Loucy (cell line): ENCODE measurements around the gene QPCT.

Source experiments
- H2AFZ ChIP-seq: fragments of 200-600 bp; sonication (generic); 2 replicates; pipeline ENCODE4 v1.6.0; 2016; ENCODE audit warnings: antibody characterized with exemption, mild to moderate bottlenecking, low read length, moderate library complexity
- H3F3A ChIP-seq: fragments of 200-600 bp; 2 replicates; pipeline ENCODE4 v1.6.0; 2016; ENCODE audit warnings: antibody characterized with exemption, low read depth, mild to moderate bottlenecking
- H3K27me3 ChIP-seq: fragments of 200-600 bp; sonication (generic); 2 replicates; pipeline ENCODE4 v1.6.1; 2014; ENCODE audit warnings: low read length, mild to moderate bottlenecking; ENCODE audit not compliant: insufficient read depth, poor library complexity, severe bottlenecking
- H3K36me3 ChIP-seq: fragments of 200-600 bp; sonication (generic); 2 replicates; pipeline ENCODE4 v1.6.1; 2016; ENCODE audit warnings: low read length; ENCODE audit not compliant: insufficient read depth
- H3K4me1 ChIP-seq: fragments of 200-600 bp; sonication (generic); 2 replicates; pipeline ENCODE4 v1.5.1; 2014; ENCODE audit warnings: low read length, mild to moderate bottlenecking; ENCODE audit not compliant: insufficient read depth, poor library complexity, severe bottlenecking
- H3K4me2 ChIP-seq: fragments of 200-600 bp; sonication (generic); 2 replicates; pipeline ENCODE4 v1.6.0; 2014; ENCODE audit warnings: antibody characterized with exemption, low read length, low read depth, mild to moderate bottlenecking; ENCODE audit not compliant: poor library complexity, severe bottlenecking
- H3K4me3 ChIP-seq: fragments of 200-600 bp; sonication (generic); 2 replicates; pipeline ENCODE4 v1.5.1; 2014; ENCODE audit warnings: low read length, mild to moderate bottlenecking, mixed read lengths; ENCODE audit not compliant: poor library complexity, severe bottlenecking
- H3K79me2 ChIP-seq: fragments of 200-600 bp; sonication (generic); 2 replicates; pipeline ENCODE4 v1.6.1; 2014; ENCODE audit warnings: low read length; ENCODE audit not compliant: insufficient read depth
- H3K9ac ChIP-seq: fragments of 200-600 bp; sonication (generic); 2 replicates; pipeline ENCODE4 v1.6.0; 2014; ENCODE audit warnings: mild to moderate bottlenecking, low read depth, low read length, moderate library complexity; ENCODE audit not compliant: poor library complexity, severe bottlenecking
- H3K9me2 ChIP-seq: fragments of 200-600 bp; sonication (generic); replicated peaks from 2 replicates; pipeline ENCODE4 v1.6.1; 2016; ENCODE audit warnings: low read depth, low read length, mixed read lengths
- H3K9me3 ChIP-seq: fragments of 200-600 bp; sonication (generic); 2 replicates; pipeline ENCODE4 v1.6.1; 2014; ENCODE audit warnings: mild to moderate bottlenecking, antibody characterized with exemption, low read length, low read depth; ENCODE audit not compliant: insufficient read depth
- H4K20me1 ChIP-seq: fragments of 200-600 bp; sonication (generic); 2 replicates; pipeline ENCODE4 v1.6.0; 2014; ENCODE audit warnings: antibody characterized with exemption, low read length, mild to moderate bottlenecking; ENCODE audit not compliant: insufficient read depth, poor library complexity, severe bottlenecking
- EZH2phosphoT487 ChIP-seq: fragments of 200-600 bp; IDR thresholded peaks from 2 replicates; pipeline ENCODE4 v1.6.1; 2018; ENCODE audit warnings: antibody characterized with exemption, mild to moderate bottlenecking, moderate library complexity, borderline replicate concordance
- TF ChIP-seq, protein P1 (sequence below): fragments of 200-600 bp; sonication (generic); conservative IDR thresholded peaks from 2 replicates; pipeline ENCODE4 v1.5.1; 2014; ENCODE audit warnings: mild to moderate bottlenecking, antibody characterized with exemption, low read length

QPCT gene

DNA sequence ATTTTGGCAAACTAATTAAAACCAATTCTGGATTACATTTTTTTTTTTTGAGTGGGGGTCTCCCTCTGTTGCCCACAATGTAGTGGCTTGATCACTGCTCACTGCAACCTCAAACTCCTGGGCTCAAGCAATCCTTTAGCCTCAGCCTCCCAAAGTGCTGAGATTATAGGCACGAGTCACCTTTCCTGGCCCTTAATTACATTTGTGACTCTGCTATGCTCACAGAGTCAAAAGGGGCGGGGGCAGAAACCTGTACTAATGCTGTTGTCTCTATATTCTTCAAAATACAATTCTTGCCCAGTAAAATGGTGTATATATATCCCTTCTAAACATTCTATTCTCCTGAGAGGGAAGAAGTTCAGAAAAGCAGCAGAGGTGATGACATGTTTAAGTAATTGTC is 43.0 kb upstream of the QPCT start:
- no peaks in the 10 kb centered on the region for H3F3A ChIP-seq
- no peak overlapping the region for H3K4me2 ChIP-seq
- H3K79me2 ChIP-seq = peaks cover 94% of the 10 kb centered on the region
- H3K9ac ChIP-seq = no peak overlapping the region
- peaks cover 31% of the 10 kb centered on the region for H4K20me1 ChIP-seq
- no peaks in the 10 kb centered on the region for H3K4me1 ChIP-seq
- no peaks in the 10 kb centered on the region for H3K27me3 ChIP-seq
- H2AFZ ChIP-seq = no peak overlapping the region
- H3K36me3 ChIP-seq = no peaks in the 10 kb centered on the region
- no peak overlapping the region for H3K4me3 ChIP-seq
- no peak for TF ChIP-seq EZH2phosphoT487
- TF ChIP-seq, protein P1, sequence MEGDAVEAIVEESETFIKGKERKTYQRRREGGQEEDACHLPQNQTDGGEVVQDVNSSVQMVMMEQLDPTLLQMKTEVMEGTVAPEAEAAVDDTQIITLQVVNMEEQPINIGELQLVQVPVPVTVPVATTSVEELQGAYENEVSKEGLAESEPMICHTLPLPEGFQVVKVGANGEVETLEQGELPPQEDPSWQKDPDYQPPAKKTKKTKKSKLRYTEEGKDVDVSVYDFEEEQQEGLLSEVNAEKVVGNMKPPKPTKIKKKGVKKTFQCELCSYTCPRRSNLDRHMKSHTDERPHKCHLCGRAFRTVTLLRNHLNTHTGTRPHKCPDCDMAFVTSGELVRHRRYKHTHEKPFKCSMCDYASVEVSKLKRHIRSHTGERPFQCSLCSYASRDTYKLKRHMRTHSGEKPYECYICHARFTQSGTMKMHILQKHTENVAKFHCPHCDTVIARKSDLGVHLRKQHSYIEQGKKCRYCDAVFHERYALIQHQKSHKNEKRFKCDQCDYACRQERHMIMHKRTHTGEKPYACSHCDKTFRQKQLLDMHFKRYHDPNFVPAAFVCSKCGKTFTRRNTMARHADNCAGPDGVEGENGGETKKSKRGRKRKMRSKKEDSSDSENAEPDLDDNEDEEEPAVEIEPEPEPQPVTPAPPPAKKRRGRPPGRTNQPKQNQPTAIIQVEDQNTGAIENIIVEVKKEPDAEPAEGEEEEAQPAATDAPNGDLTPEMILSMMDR = no peak
- H3K9me2 ChIP-seq = no peaks in the 10 kb centered on the region
- no peaks in the 10 kb centered on the region; the same call in 1 of the 2 replicates for H3K9me3 ChIP-seq

DNA sequence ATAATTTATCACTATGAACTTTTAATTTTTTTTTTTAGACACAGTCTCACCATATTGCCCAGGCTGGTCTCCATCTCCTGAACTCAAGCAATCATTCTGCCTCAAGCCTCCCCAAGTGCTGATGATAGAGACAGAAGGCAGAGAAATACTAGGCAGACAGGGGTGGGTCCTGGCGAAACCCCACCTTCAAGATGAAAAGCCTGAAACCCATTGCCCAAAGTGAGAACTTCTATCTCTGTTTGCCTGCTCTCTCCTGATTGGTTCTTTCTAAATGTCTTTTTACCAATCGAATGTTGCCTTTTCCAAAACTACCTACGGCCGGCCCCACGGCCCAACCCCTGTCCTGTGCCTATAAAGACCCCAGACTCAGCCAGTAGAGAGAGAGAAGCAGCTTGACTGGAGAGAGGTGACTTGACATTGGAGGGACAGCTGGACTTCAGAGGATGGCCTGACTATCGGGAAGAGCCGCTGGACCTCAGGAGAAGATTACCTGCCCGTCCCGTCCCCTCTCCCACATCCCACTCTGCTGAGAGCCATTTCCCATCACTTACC is 41.7 kb upstream of the QPCT start:
- H4K20me1 ChIP-seq = peaks cover 33% of the 10 kb centered on the region
- no peak overlapping the region for H3K9ac ChIP-seq
- no peaks in the 10 kb centered on the region for H3F3A ChIP-seq
- peaks cover 96% of the 10 kb centered on the region for H3K79me2 ChIP-seq
- TF ChIP-seq, protein P1 = no peak
- no peak for TF ChIP-seq EZH2phosphoT487
- H3K36me3 ChIP-seq = no peaks in the 10 kb centered on the region
- no peaks in the 10 kb centered on the region for H3K4me1 ChIP-seq
- no peak overlapping the region for H3K4me3 ChIP-seq
- no peaks in the 10 kb centered on the region; the same call in 1 of the 2 replicates for H3K9me3 ChIP-seq
- no peak overlapping the region for H2AFZ ChIP-seq
- H3K27me3 ChIP-seq = no peaks in the 10 kb centered on the region
- H3K9me2 ChIP-seq = no peaks in the 10 kb centered on the region
- H3K4me2 ChIP-seq = no peak overlapping the region

DNA sequence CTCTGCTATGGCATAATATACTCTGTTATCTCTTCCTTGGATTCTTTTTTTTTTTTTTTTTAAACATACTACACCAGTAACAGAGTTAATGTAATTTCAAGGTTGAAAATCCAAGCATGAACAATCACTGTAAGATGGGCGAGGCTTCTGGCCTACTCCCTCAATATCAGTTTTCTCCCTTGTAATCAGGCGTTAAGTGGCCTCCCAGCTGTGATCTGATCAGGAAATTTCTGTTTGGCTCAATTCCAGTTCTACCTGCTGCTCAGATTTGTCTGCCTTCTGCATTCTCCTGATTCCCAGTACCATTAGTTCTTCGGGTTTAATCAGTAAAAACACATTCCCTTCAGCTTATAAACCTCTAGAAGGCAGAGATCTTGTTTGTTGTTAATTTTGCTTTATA is 38.4 kb upstream of the QPCT start:
- H3K9ac ChIP-seq = no peak overlapping the region
- no peaks in the 10 kb centered on the region for H3K27me3 ChIP-seq
- H3K79me2 ChIP-seq = peaks cover 93% of the 10 kb centered on the region
- peaks cover 26% of the 10 kb centered on the region for H4K20me1 ChIP-seq
- H3K4me1 ChIP-seq = peaks cover 3% of the 10 kb centered on the region
- H2AFZ ChIP-seq = no peak overlapping the region
- H3K4me3 ChIP-seq = no peak overlapping the region
- H3K36me3 ChIP-seq = no peaks in the 10 kb centered on the region
- H3F3A ChIP-seq = no peaks in the 10 kb centered on the region
- no peak overlapping the region for H3K4me2 ChIP-seq
- no peaks in the 10 kb centered on the region for H3K9me2 ChIP-seq
- no peaks in the 10 kb centered on the region; the same call in 1 of the 2 replicates for H3K9me3 ChIP-seq
- no peak for TF ChIP-seq EZH2phosphoT487
- TF ChIP-seq, protein P1 = no peak
